Upper lobe of left lung (tissue), 4 donors: ENCODE results near the gene NBEA.

Source experiments
- EP300 ChIP-seq, 4 donors: sonication (generic); formaldehyde crosslinking; IDR thresholded peaks; one replicate each; pipeline ENCODE4 v1.5.1; 2017; ENCODE audit warnings: antibody characterized with exemption in 4 of 4, control low read depth in 2 of 4
- POLR2A ChIP-seq, 4 donors: fragments of 450-650 bp; IDR thresholded peaks; one replicate each; pipeline ENCODE4 v1.5.1; 2016 to 2017; ENCODE audit warnings: antibody characterized with exemption in 4 of 4, mild to moderate bottlenecking in 2 of 4
- TF ChIP-seq, protein P1 (sequence below), 6 experiments: fragments of 450-650 bp in 4 of 6; fragments of 200-600 bp in 2 of 6; sonication (generic) in 2 of 6; IDR thresholded peaks; one replicate each; pipeline ENCODE4 v1.5.1; 2016 to 2019; ENCODE audit warnings: antibody characterized with exemption in 6 of 6

DNA sequence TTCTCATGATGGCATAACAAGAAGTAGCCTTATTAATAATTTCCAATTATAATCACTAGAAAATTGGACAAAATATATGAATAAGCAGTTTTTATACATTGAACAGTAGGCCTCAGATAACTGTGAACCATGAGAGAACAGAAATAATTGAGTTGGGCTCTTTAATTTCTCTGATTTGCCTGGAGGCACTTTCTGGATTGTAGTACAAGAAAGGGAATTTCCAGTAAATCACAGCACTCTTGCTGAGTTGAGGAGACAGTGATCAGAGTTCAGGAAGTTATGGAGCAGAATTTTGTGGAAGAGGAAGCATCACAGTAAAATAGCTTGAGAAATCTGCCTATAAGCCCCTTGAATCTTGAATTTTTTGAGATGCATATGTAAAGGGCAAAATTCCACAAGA, 318.2 kb downstream of the NBEA start:
- TF ChIP-seq, protein P1, sequence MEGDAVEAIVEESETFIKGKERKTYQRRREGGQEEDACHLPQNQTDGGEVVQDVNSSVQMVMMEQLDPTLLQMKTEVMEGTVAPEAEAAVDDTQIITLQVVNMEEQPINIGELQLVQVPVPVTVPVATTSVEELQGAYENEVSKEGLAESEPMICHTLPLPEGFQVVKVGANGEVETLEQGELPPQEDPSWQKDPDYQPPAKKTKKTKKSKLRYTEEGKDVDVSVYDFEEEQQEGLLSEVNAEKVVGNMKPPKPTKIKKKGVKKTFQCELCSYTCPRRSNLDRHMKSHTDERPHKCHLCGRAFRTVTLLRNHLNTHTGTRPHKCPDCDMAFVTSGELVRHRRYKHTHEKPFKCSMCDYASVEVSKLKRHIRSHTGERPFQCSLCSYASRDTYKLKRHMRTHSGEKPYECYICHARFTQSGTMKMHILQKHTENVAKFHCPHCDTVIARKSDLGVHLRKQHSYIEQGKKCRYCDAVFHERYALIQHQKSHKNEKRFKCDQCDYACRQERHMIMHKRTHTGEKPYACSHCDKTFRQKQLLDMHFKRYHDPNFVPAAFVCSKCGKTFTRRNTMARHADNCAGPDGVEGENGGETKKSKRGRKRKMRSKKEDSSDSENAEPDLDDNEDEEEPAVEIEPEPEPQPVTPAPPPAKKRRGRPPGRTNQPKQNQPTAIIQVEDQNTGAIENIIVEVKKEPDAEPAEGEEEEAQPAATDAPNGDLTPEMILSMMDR (IDR thresholded peaks at IDR 0.05) = no peak
- TF ChIP-seq EP300 (IDR thresholded peaks at IDR 0.05) = no peak
- no peak for TF ChIP-seq POLR2A (IDR thresholded peaks at IDR 0.05)
